HG03378 (cell line): Measurements from ENCODE around the gene KCNK2.

Experiments used
- ATAC-seq: cut with Tn5 transposase; IDR thresholded peaks from one replicate; pipeline ENCODE4 v1.9.1; 2021; ENCODE audit warnings: mild to moderate bottlenecking, moderate library complexity; ENCODE audit not compliant: unreplicated experiment

The KCNK2 gene

DNA sequence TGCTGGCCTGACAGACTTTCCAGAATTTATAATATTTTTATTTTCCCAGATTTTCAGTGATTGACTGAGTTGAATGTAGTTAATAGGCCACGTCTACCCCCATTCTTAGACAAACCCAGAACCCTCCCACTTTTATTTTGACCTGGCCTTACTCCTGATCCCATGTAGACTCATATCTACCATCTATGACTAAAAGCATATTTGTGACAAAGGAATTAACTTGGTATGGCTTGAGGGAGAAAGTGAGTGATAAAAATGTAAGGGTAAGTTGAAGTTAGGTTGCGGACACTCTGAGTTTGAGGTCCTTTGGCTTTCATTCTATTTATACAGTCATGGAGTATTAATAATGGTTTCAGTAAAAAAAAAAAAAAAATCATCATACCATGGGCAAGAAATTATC, 168.4 kb downstream of the KCNK2 start:
- no peak for ATAC-seq

DNA sequence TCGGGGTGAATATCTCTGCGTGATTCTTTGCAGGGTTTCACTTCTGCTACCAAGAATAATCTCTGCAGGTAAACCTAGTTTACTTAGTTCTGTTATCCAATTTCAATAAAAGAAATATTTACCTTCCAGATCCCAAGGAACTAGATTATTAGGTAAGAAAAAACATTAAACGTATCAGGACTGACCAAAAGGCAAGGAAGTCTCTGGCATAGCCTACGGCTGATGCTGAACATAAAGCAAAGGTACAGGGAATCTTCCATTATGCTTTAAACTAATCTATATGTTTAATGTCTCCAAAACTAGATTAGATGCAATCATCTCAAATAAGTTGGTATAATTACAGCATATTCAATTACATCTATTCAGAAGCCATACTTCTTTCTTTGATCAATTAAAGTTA, 168.9 kb downstream of the KCNK2 start:
- no peak for ATAC-seq

DNA sequence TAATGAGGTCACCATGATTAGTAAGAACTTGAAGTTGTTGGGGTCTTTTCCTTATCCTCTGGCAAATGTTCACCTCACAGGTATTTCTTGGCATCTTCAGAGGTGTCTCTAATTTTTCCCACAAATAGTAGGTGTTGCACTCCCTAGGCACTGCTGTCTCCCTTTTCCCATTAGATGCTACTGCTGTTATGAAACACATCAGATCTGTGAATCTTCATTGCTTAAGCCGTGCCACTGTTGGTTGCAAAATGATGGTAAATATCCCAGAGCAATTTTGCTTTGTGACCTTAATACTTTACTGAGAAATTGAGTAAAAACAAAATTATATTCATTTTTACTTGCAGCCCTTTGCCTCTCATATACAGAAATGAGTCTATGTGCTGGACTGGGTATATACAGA, 169.6 kb downstream of the KCNK2 start:
- no peak for ATAC-seq

DNA sequence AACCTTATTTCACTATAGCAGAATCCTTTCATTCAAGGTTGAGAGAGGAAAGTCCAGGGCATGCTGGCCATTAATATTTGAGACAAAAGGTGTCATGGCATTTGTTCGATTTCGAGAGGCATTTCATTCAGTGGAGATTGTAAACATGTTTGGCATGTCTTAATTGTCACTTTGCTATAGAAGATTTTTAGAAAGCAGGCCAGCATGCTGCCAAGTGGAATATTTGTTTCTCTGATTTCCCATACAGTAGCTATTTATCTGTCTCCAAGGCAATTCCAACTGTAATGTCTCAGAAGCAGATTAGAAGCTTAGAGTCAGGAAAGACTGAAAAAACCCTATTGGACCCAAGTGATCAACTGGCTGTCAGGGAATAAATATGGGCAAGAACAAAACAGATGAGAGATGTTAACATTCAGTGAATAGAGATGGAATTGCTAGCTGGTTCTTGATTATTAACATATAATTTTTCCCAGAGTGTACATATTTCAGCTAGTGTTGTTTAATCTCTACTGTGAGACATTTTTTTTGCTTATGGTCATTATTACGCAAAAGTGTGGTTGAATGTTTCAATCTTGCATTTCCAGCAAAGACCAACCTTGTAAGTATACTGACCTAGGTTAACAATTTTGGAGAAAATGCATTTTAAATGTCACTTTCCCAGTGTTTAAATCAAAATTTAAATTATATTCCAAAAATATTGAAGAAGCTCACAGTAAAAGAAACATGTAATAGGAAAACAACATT, 174.6 kb downstream of the KCNK2 start:
- ATAC-seq, result no peak

DNA sequence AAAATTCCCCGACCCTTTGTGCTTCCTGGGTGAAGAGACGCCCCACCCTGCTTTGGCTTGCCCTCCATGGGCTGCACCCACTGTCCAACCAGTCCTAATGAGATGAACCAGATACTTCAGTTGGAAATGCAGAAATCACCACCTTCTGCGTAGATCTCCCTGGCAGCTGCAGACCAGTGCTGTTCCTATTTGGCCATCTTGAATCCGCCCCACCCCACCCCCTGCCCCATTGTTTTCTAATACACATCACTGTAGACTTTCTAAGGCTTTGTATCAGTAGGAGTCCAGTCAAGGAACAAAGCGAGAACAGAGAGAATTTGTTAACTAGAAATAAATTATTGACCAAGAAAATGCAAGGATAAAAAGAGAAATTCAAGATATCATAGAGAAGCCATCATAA, 178.2 kb downstream of the KCNK2 start:
- ATAC-seq, result no peak

DNA sequence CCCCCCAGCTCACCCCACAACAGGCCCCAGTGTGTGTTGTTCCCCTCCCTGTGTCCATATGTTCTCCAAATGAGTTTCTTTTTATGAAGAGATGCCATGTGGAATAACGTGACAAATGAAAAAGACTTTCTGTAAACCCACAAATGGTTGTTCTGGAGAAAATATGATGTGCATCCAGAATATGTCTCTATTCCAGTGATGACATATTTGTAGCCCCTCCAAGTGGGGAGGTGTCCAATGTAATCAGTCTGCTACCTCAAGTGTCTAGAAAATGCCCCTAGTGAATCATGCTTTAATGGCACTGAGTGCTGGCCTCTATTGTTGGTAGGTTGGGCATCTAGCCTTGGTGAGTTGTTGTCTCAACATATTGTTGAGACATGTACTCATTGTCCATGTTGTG, 179.6 kb downstream of the KCNK2 start:
- no peak for ATAC-seq

DNA sequence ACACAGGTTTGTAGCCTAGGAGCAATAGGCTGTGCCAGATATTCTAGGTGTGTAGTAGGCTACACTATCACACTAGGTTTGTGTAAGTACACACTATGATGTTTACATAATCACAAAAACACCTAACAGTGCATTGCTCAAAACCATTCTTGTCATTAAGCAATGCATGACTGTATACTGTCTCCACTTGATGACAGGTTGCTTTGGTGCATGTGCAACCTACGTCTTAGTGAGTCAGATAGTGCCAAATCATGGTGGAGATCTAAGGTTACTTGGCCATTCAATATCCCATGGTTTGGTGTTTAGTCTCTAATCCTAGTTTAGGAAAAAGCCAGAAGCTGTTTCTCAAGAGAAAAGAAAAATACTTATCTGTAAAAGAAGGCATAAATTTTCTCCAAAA, 181.1 kb downstream of the KCNK2 start:
- no peak for ATAC-seq

DNA sequence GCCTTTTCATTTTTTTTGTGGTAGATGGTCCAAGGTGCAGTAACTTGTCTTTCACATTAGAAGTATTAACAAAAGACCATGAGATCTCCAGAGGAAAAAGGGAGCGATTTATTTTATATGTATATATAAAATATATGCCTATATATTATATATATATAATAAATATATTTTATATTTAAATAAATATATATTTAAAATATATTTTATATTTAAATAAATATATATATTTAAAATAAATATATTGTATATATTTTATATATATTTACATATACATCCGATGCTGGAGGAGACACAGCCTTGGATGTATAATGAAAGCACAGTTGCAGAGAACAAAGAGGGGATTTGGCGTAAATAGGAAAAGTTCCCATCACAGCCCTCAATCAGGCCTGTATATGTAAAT, 182.1 kb downstream of the KCNK2 start:
- ATAC-seq, result no peak

DNA sequence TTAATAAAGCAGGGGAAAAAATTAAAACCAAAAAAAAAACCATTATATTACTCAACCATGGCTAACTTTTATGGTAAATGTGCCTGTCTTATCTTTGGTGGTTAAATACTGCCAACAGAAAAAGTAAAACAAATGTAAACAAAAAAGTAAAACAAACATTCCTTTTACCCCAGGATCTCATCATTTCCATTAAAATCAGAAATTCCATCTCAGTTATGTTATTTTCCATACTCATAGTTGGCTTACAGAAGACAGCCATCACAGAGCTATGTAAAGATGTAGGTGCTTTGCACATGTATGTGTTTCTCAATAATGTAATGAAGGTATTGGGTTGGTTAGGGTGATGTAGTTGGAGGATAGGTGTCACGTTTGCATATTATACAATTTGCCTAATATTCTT, 185.0 kb downstream of the KCNK2 start:
- ATAC-seq, result no peak

DNA sequence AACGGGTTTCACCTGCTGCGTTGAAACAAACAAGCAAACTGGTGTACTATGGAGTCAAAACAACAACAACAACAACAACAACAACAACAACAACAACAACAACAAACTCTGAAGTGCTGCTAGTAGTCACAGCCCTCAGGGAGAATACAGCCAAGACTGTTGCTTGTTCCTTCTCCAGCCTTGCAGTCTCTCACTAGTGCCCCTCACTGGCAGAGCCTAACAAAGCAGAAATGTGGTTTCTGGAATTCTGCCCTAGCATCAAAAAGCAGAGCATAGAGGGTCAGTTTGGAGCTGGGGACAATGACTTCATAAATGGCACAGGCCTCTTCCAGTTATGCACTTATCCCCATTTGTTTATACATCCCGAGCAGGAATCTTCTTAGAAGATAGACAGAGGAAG, 187.4 kb downstream of the KCNK2 start:
- no peak for ATAC-seq

DNA sequence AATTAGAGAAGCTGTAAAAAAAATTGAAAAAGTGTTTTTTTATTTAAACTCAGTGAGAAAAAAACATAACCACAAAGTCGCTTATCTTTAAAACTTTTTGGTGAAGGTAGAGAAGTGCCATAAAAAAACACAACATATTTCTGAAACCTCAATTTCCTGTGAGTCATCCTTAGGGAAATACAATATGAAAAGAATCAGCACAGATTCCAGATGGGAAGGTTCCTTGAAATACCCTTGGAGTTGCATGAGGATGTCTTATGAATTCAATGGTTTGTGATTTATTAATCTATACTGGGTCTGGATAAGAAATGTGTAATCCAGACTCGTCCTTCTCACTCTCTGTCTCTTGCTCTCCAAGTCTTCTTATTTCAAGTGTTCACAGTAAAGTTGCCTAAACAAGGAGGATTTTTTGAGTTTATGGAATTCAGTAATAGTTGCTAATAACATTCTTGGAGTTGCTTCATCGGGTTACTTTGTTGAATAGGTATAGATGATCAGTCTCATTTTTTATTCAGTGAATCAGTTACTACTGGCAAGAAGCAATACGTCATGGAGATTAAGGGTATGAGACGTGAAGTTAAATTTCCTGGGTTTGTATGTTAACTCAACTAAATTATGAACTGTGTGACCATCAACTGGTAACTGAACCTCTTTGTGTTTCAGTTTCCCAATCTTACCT, 191.4 kb downstream of the KCNK2 start:
- no peak for ATAC-seq

DNA sequence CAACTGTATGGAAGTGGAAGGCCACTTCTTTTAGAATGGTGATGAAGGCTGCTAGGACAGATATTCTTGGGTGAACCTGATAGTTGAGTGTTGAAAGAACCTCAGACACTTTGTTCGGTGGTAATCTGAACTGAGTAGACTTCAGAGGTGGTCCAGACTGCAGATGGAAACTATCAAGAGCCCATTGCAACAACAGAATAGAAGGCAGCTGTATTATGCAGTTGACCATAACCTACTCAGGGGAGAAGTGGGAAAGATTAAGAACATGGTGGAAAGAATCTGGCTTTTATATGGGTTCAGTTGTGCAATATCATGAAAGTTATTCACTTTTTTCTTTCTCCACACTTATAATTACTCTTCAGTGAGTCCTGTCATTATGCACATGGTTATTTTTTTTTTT, 194.0 kb downstream of the KCNK2 start:
- ATAC-seq, result no peak

DNA sequence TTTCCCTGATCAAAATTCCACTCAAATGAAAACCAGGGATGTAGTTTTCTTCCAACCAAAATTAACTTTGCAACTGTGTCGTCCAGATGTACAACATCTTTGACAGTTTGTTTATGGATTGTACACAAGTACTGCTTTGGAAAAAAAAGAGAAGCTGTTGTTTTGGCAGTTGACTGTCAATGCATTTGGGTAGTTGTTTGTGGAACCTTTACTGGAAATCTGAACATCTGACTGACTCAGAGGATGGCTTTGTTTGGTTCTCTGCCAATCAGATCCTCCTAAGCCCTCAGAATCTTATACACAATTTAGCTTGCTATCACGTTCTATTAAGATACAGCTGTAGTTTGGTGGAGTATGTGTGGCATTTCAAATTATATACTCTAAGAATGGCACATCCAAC, 195.0 kb downstream of the KCNK2 start:
- no peak for ATAC-seq

DNA sequence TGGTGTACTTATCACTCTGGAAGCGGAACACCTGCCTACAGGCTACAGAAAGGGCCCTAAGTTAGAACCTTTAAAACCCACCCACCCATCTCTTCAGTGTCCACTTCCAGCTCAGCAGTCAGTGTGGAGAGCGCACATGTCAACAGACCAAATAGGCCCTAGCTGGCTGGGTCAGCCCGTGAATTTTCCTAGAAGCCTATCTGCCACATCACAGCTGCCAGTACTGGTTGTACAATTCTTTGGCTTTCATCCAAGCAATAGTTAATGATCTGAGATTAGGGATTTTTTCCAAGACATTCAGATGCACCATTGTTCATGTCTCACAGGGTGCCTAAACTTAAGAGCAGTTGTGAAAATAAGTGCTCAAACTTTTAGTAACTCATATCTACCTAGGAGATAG, 197.1 kb downstream of the KCNK2 start:
- ATAC-seq, result no peak

DNA sequence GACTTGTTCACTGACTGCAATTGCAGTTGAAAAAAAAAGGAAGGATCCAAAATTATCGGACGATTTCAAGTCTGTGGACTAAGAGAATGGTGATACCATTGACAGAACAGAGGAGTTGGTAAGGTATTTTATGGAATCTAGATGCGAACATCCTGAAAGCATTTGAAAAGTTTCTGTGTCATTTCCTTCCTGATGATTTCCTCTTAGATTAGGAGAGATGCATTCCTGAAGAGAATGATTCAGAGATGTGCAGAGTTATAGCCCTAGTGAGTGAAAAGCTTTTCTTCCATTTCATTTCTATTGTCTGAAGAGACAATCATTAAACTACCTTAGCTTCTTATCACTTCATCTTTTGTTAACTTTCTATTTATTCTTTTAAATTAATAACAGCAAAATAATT, 200.0 kb downstream of the KCNK2 start:
- no peak for ATAC-seq

DNA sequence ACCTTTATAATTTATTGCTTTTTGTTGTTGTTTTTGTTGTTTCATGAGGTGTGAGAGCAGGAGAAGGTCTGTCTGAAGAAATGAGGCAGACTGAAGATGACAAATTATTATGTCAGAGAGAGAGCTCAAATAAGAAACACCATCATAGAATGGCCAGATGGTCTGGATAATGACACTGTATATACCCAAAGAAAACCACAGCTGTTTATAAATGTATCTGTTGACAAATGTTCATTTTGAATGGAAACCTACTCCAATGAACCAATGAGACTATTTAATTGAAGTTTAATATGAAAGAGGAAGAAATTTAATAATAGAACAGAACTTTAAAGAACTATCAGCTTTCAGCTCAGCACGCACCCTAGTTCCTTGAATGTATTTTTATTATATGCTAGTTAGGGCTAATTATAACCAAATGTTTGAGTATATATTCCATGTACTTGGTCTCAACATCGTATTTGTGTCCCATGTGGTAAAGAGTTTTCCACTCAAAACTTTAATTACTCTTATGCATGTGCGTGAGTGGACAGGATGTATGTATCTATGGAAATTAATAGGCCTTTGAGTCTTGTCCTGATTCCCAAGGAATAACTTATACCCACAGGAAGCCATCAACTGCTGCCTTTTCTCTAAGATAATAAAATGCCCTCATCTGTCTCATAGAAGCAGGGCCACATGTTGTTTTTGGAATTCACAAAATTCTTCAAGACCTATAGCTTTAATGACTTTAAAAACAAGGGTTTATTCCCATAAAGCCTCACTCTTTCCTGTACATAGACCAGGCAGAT, 202.7 kb downstream of the KCNK2 start:
- ATAC-seq, result no peak
